HG03139 (cell line): ENCODE data around the gene TGDS.
A peak's percentile ranks its signal among the peaks of the same experiment; 100 is the strongest.

ENCODE experiments used
- ATAC-seq: cut with Tn5 transposase; IDR thresholded peaks from one replicate; pipeline ENCODE4 v1.9.1; 2021; ENCODE audit not compliant: unreplicated experiment

TGDS gene

GRCh38 chr13:94601446-94602431 is 5.8 kb upstream of the TGDS start, which contains the start of gene GPR180:
TSS of gene GPR180 (plus strand) at chr13:94601857. CDS start at chr13:94601928, 71 bp downstream.
- ATAC-seq = peak; percentile 100

- ATAC-seq = no peak
These were observed 3.9 kb upstream of the TGDS start for GRCh38 chr13:94599877-94600276.

GRCh38 chr13:94598281-94598680 is 2.3 kb upstream of the TGDS start:
- ATAC-seq = no peak

GRCh38 chr13:94596575-94596971 is 621 bp upstream of the TGDS start:
- ATAC-seq = no peak

GRCh38 chr13:94595001-94595949 is 677 bp downstream of the TGDS start:
- ATAC-seq = peak; percentile 49

GRCh38 chr13:94590744-94591143 is 5.2 kb downstream of the TGDS start:
- no peak for ATAC-seq

- no peak for ATAC-seq
These were observed 7.4 kb downstream of the TGDS start for GRCh38 chr13:94588541-94588940.

- no peak for ATAC-seq
These were observed 9.6 kb downstream of the TGDS start for GRCh38 chr13:94586371-94586770.

GRCh38 chr13:94585543-94586101 is 10.3 kb downstream of the TGDS start:
- no peak for ATAC-seq

- no peak for ATAC-seq
These were observed 12.0 kb downstream of the TGDS start for GRCh38 chr13:94583926-94584325.

GRCh38 chr13:94579063-94579462 is 16.9 kb downstream of the TGDS start:
- no peak for ATAC-seq

GRCh38 chr13:94569615-94570014 is 26.3 kb downstream of the TGDS start:
- ATAC-seq = no peak

GRCh38 chr13:94568443-94568842 is 27.5 kb downstream of the TGDS start:
- ATAC-seq = no peak

GRCh38 chr13:94567581-94567980 is 28.4 kb downstream of the TGDS start:
- no peak for ATAC-seq

GRCh38 chr13:94561126-94561525 is 34.8 kb downstream of the TGDS start:
- no peak for ATAC-seq

- no peak for ATAC-seq
These were observed 35.8 kb downstream of the TGDS start for GRCh38 chr13:94560116-94560515.

GRCh38 chr13:94559222-94559795 is 36.6 kb downstream of the TGDS start:
- no peak for ATAC-seq

GRCh38 chr13:94558716-94559115 is 37.2 kb downstream of the TGDS start:
- ATAC-seq = no peak

- ATAC-seq = no peak
These were observed 38.2 kb downstream of the TGDS start for GRCh38 chr13:94557684-94558235.

- no peak for ATAC-seq
These were observed 39.3 kb downstream of the TGDS start for GRCh38 chr13:94556621-94557020.
